HepG2 (cell line): ENCODE data around the gene FBXW5.

Source experiments
- BHLHE40 ChIP-seq: IDR thresholded peaks from 2 replicates; pipeline ENCODE4 v1.6.1; 2011; ENCODE audit warnings: low read length, improper control_type of control experiment
- EZH2 ChIP-seq: conservative IDR thresholded peaks from 2 replicates; pipeline ENCODE4 v1.6.1; 2012; ENCODE audit warnings: mild to moderate bottlenecking, low read depth, low read length, moderate library complexity
- KLF9 ChIP-seq: IDR thresholded peaks from 2 replicates; pipeline ENCODE4 v1.6.1; 2016; ENCODE audit warnings: low read depth
- NFIC ChIP-seq: IDR thresholded peaks from 2 replicates; pipeline ENCODE4 v1.6.1; 2012; ENCODE audit warnings: mild to moderate bottlenecking, low read length, inconsistent platforms
- PRDM4 ChIP-seq: sonication (generic); formaldehyde crosslinking; IDR thresholded peaks from 2 replicates; pipeline ENCODE4 v1.9.0; 2021; ENCODE audit warnings: missing genetic modification reagents, borderline replicate concordance
- SP1 ChIP-seq, 2 experiments: fragments of 450-650 bp in 1 of 2; sonication (generic) in 1 of 2; formaldehyde crosslinking in 1 of 2; IDR thresholded peaks; 2 replicates each; pipeline versions ENCODE4 v1.4.0 to v1.6.1; 2016 to 2020; ENCODE audit warnings: missing genetic modification reagents in 1 of 2
- ZBTB7A ChIP-seq: sonication (generic); formaldehyde crosslinking; IDR thresholded peaks from 2 replicates; pipeline ENCODE4 v1.8.0; 2022; ENCODE audit warnings: mild to moderate bottlenecking, missing genetic modification reagents
- ZKSCAN8 ChIP-seq: IDR thresholded peaks from 2 replicates; pipeline ENCODE4 v1.6.1; 2016; ENCODE audit warnings: borderline replicate concordance, missing genetic modification reagents, missing compliant biosample characterization

GRCh38 chr9:136962163-136962562 is 17.6 kb upstream of the FBXW5 start:
- TF ChIP-seq ZBTB7A (CRISPR knock-in tag) (no peak), KLF9 (CRISPR knock-in tag) (no peak), PRDM4 (CRISPR knock-in tag) (no peak), NFIC (no peak), EZH2 (no peak), ZKSCAN8 (no peak), SP1 (IDR thresholded peaks at IDR 0.05) (no peak), SP1 (CRISPR knock-in tag; IDR thresholded peaks at IDR 0.05) (no peak), BHLHE40 (no peak)
